HG02973 (cell line): ENCODE measurements around the gene FASTKD2.

Experiments used
- ATAC-seq: cut with Tn5 transposase; IDR thresholded peaks from one replicate; pipeline ENCODE4 v1.9.1; 2021; ENCODE audit warnings: moderate library complexity; ENCODE audit not compliant: unreplicated experiment

Gene FASTKD2

DNA sequence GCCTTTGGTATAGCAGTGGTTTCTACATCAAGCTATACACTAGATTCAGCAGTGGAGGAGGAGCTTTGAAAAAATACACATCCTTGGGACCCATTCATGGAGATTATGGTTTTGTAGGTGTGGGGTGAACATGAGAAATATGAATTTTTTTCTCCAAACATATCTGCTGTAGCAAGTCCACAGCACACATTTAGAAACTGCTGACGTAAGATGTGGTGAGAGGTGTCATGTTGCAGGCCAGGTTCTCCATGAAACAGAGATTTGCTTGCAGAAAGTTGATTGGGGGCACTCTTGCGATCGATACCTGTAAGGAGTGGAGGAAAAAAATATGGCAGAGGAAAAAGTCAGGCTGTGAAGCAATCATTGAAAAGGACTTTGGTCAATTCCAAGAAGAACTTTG is 67.9 kb downstream of the FASTKD2 start:
- ATAC-seq, result no peak

DNA sequence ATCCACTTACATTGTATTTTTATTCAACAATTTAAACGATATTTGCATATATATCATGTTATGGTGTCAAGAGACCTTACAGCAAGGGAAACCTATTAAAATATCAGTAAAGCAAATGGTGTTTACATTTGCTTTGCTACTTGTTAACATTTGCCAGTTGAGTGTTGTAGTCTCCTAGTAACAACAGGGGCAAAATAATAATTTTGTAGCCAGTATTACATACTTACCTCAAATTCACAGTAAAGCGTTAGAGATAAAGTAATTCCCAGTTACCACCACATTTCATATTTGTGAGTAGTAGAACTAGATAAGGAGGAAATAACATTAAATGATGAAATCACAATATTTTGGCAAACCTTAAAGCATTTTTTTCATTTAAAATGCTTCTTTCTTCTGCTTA is 71.3 kb downstream of the FASTKD2 start:
- no peak for ATAC-seq

DNA sequence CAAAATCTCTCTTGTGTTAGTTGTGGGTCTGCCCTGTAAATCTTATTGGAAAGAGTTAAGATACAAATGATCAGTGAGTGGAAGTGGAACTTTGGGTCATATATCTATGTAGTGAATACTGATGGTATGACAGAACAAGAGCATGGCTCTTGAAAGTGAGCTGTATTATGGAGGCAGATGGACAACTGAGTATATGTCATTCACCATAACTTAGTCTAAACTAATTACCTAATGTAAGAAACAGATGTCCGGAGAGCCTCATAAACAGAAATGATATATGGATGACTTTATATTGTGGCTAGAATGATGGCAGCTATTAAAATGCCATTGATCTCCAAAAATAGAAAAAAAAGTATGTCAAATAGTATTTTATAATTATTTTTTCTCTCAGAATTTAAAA is 72.4 kb downstream of the FASTKD2 start:
- ATAC-seq, result no peak

DNA sequence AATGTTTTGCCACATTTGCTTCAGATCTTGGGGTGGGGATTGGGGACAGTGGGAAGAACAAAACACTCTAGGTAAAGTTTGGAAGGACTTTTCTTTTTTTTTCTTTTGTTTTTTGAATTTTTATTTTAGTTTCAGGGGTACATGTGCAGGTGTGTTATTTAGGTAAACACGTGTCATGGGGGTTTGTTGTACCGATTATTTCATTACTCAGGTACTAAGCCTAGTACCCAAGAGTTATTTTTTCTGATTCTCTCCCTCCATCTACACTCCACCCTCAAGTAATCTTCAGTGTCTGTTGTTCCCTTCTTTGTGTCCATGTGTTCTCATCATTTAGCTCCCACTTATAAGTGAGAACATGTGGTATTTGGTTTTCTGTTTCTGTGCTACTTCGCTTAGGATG is 73.3 kb downstream of the FASTKD2 start:
- ATAC-seq, result no peak

DNA sequence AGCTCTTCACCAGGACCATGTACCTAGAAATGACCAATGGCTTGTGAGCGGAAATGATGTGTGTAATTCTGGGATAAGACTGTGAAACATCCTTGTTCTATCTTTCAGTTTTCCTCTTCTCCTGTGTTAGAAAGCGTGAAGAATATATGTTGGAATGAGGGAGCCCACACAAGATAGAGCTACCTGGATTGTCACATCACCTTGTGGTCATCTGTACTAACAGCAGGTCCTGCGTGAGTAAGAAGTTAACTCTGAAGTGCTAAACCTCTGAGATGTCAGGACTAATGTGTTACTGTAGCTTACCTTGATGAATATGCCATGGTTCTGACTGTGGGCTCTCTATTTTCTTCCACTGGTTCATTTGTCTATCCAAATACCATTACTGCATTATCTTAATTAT is 75.6 kb downstream of the FASTKD2 start:
- no peak for ATAC-seq
